NB4 (cell line): ENCODE data around the gene KRT3.

Source experiments
- DNase-seq: peaks from one replicate; pipeline ENCODE4 v3.0.0; 2010; ENCODE audit warnings: low read depth
- H3K4me3 ChIP-seq: one replicate; pipeline ENCODE4 v1.5.1; 2011; ENCODE audit warnings: mild to moderate bottlenecking, low read depth, low read length, moderate library complexity
- CTCF ChIP-seq: IDR thresholded peaks from one replicate; pipeline ENCODE4 v1.5.1; 2012; ENCODE audit warnings: low read depth, low read length
- MAX ChIP-seq: IDR thresholded peaks from 2 replicates; pipeline ENCODE4 v1.6.1; 2011; ENCODE audit warnings: low read depth, low read length
- MYC ChIP-seq: IDR thresholded peaks from 2 replicates; pipeline ENCODE4 v1.6.1; 2011; ENCODE audit warnings: low read depth, low read length
- POLR2A ChIP-seq: IDR thresholded peaks from 2 replicates; pipeline ENCODE4 v1.6.1; 2011; ENCODE audit warnings: mild to moderate bottlenecking; ENCODE audit not compliant: insufficient read length; ENCODE audit errors: extremely low read depth

Gene KRT3

GRCh38 chr12:52781399-52782082 lies 14.4 kb downstream of the KRT3 start:
- H3K4me3 ChIP-seq: no peak overlapping the region
- DNase-seq: no peak
- TF ChIP-seq MYC: no peak
- TF ChIP-seq POLR2A: no peak
- no peak for TF ChIP-seq MAX
- no peak for TF ChIP-seq CTCF

- TF ChIP-seq CTCF (no peak), MAX (no peak), POLR2A (no peak), MYC (no peak)
- no peak overlapping the region for H3K4me3 ChIP-seq
- no peak for DNase-seq
Observed at GRCh38 chr12:52779914-52780313, 16.0 kb downstream of the KRT3 start.

GRCh38 chr12:52778833-52779232 lies 17.1 kb downstream of the KRT3 start:
- no peak overlapping the region for H3K4me3 ChIP-seq
- no peak for DNase-seq
- TF ChIP-seq MYC (no peak), MAX (no peak), CTCF (no peak), POLR2A (no peak)

- no peak overlapping the region for H3K4me3 ChIP-seq
- TF ChIP-seq MAX (no peak), MYC (no peak), POLR2A (no peak), CTCF (no peak)
- DNase-seq: no peak
Observed at GRCh38 chr12:52777566-52777965, 18.4 kb downstream of the KRT3 start.

- TF ChIP-seq MAX: no peak
- TF ChIP-seq CTCF: no peak
- no peak for TF ChIP-seq POLR2A
- TF ChIP-seq MYC: no peak
- no peak within 1 kb of the TSS for H3K4me3 ChIP-seq
- no peak for DNase-seq
Observed at GRCh38 chr12:52776913-52777395, 19.0 kb downstream of the KRT3 start, which contains the start of gene KRT76. KRT76 (minus strand) TSS chr12:52777345; CDS start chr12:52777291, 54 bp downstream.
